Fibroblast of peridontal ligament (primary cell): Measurements from ENCODE around the gene NKX2-8.
"Not testable (repeated sequence)": the region's sequence is repeated elsewhere in the genome, so short reads cannot be mapped to it uniquely, and the experiment has no call there.

Experiments used
- DNase-seq: peaks from one replicate; pipeline ENCODE4 v3.0.0-alpha.2; 2010; ENCODE audit errors: extremely low read depth

The NKX2-8 gene

GRCh38 chr14:36580141-36580855 lies 2.1 kb downstream of the NKX2-8 start:
- no peak for DNase-seq

- DNase-seq: no peak
Measured at GRCh38 chr14:36579573-36580140, 2.8 kb downstream of the NKX2-8 start.

- no peak for DNase-seq
Measured at GRCh38 chr14:36579001-36579555, 3.3 kb downstream of the NKX2-8 start.

- DNase-seq: no peak
Measured at GRCh38 chr14:36570065-36570464, 12.3 kb downstream of the NKX2-8 start.

- DNase-seq: peak; percentile 20
Measured at GRCh38 chr14:36556811-36557433, 25.5 kb downstream of the NKX2-8 start.

- DNase-seq: no peak
Measured at GRCh38 chr14:36555998-36556743, 26.2 kb downstream of the NKX2-8 start.

- DNase-seq: peak; percentile 71
Measured at GRCh38 chr14:36553656-36554260, 28.7 kb downstream of the NKX2-8 start.

GRCh38 chr14:36550899-36551298 lies 31.5 kb downstream of the NKX2-8 start:
- DNase-seq: no peak

GRCh38 chr14:36544280-36544679 lies 38.1 kb downstream of the NKX2-8 start:
- DNase-seq: not testable (repeated sequence)

- DNase-seq: no peak
Measured at GRCh38 chr14:36538051-36538450, 44.4 kb downstream of the NKX2-8 start.
